Stimulated activated CD4-positive, alpha-beta T cell treated with anti-CD3 and anti-CD28 coated beads, Interleukin-15, amount 100 ng/mL, for 1 hour (primary cell): ENCODE data around the gene DDX23.

Source experiments
- DNase-seq, 2 donors: peaks; one replicate each; pipeline ENCODE4 v3.0.0-alpha.2; 2020; ENCODE audit warnings: low read depth in 1 of 2, low spot score in 1 of 2

The DDX23 gene

GRCh38 chr12:48824905-48825304, 27.1 kb downstream of the DDX23 start:
- no peak for DNase-seq

GRCh38 chr12:48824112-48824511, 27.9 kb downstream of the DDX23 start:
- DNase-seq: no peak

DNA sequence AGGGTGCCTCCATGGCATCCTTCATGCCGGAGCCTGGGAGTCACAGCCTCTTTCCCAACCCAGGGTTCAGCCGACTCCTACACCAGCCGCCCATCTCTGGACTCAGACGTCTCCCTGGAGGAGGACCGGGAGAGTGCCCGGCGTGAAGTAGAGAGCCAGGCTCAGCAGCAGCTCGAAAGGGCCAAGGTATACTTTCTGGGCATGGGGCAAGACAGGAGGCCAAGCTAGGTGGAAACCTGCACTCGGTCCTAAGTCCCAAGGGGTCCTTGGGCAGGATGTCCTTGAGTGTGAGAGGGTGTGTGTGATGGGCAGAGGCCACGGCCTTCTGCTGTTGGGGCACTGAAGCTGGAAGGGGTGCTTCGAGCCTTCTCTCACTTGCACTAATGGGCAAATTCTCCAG, 28.7 kb downstream of the DDX23 start:
- DNase-seq: no peak

DNA sequence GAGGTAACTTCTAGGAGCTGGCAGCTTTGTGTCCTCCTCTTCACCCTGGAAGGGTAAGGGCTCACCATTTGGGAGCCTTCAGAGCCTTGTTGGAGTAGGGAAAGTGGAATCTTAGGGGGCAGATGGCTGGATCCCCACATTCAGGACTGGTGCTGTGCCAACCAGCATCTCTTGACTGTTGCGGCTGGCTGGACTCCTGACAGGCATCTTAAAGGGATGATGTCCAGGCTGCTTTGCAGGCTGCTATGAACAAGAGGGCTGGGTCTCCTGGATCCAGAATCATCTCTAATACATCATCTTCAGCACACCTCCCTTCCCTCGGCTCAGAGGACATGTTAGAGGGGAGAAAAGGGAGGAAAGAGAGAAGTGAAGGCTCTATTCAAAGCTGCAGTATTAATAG, 29.3 kb downstream of the DDX23 start:
- DNase-seq: no peak

- DNase-seq: no peak
Observed at GRCh38 chr12:48822139-48822538, 29.8 kb downstream of the DDX23 start.

- no peak for DNase-seq
Observed at GRCh38 chr12:48819986-48820725, 31.8 kb downstream of the DDX23 start.

GRCh38 chr12:48818831-48819590, 33.0 kb downstream of the DDX23 start:
- peak in 1 of 2 donors; percentile 8 for DNase-seq

DNA sequence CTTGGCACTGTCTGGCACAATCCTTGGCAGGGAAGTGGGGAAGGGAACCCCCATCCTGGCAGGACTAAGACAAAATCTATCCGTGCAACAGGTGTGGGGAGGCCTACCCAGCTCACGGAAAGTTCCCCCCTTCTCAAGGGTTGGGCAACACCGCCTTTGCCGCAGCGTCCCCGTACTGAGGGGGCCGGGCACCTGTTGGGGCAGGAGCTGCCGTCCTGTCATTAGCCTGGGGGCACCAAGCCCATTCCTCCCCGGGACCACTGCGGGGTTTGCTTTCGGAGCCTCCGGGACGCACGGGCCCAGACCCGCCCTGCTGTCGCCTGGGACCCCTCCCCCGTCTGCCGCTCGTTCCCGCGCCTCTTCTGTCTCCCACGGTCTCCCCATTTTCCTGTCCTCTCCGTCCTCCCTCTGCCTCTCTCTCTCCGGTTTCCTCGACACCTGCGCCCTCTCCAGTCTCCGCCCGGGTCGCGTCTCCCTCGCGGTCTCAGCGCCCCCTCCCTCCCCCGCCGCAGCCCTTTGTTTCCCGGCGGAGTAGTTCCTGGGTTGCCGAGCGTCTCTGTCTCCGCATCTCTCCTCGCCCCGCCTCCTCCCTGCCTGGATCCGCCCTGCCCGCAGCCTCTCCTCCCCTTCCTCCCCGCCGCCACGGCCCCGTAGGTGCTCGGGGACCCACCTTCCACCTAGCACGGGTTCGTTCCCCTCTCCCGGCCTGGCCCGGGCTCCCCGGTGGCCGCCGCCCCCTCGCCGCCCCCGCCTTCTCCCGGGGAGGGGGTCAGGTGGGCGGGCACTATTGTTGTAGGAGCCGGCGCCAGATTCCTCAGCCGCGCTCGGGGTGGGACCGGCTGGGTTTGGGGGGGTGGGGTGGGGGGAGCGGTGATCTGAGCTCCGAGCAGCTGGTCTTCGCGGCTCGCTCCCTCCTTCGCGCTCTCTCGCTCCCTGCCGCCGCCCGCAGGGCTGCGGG, 33.8 kb downstream of the DDX23 start, which contains the start of gene CACNB3:
CACNB3 (plus strand) TSS at position 624 of the 958 bp plus-strand sequence. CDS start 434 bp downstream, outside the sequence.
- peak; percentile 46 to 67 for DNase-seq

GRCh38 chr12:48816143-48816854, 35.7 kb downstream of the DDX23 start:
- no peak for DNase-seq

GRCh38 chr12:48815126-48816110, 36.5 kb downstream of the DDX23 start:
- peak in 1 of 2 donors; percentile 12 for DNase-seq

DNA sequence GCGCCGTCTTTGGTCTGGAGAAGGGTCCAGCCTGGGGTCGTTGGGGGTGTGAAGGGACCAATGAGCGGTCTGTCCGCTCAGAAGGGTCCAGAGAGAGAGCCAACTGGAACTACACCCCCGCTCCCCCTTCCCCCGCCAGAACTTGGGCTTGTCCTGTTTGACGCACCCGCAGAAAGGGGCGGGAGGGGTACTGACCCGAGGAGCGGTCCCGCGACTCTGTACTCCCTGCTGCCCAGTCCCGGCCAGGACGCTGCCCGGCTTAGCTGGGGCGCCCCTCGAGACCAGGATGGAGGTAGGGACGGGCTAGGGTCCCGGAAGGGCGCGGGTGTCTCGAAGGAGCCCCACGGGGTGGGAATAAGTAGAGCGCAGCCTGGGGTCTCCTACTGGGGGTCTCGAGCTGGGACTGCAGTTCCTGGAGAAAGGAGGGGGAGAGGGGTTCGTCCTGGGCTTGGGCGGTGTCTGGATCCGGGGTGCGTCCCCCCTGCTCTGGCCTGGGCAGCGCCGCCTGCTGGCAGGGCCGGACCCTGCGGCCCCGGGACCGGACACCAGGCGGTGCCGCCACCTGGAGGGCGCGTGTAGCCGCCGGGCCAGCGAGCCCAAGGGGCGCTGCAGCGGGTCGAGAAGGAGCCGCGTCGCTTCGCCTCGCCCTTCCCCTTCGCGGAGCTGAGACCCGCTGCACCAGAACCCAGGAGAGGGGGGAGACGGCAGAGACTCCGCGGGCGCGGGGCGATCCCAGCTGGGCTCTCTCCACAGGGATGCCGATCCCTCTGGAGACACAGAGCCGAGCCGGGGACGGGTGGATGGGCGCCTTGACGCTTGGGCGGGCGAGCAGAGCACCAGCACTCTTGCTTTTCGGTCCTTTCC, 37.5 kb downstream of the DDX23 start:
- peak; percentile 51 to 66 for DNase-seq

- no peak for DNase-seq
Observed at GRCh38 chr12:48813465-48814261, 38.3 kb downstream of the DDX23 start.

DNA sequence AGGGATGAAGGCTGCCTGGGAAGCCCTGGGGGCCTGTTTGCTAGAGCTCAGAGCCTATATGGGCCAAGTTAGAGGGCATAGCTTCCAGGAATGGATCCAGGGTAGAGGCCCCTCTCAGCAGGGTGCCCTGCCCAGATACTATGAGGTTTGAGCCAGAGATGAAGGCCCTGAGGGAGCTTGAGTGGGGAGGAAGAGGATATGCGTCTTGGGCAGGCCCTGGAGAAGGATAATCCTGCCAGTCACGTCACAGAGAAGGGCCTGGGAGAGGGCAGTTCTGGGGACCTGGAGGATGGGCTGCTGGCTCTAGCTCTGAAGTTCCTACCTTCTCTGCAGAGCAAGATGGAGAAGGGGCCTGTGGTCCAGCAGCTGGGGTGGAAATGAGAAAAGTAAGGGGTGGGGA, 39.6 kb downstream of the DDX23 start:
- DNase-seq: no peak

DNA sequence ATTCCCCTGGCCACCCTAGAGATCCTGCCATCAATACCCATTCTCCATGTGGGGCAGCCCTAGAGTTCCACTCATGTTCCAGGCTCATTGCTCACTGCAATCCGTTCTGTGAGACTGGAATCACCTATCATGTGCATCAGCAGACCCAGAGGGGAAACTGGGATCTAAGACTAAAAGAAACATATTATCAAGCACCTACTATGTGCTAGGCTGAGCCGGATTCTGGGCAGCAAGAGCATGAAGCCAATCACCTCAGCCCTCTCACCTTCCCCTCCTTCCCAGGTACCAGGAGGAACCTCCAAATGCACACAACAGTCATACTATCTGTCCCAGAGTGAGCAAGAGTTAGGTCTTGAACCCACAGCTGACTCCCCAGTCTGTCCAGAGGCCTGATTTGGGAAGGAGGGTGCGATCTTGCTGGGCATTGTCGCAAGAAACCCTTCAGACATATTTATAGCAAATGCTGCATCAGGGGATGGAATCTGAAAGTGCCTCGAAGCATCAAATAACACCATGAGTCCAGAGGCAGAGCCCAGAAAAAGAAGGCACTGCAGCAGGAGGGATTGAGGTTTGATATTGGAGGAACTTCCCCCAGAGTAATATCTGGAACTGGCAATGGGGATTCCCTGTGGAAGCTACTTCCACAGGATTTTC, 40.4 kb downstream of the DDX23 start:
- DNase-seq: no peak

GRCh38 chr12:48810903-48811431, 41.0 kb downstream of the DDX23 start:
- no peak for DNase-seq

- no peak for DNase-seq
Observed at GRCh38 chr12:48807981-48808380, 44.0 kb downstream of the DDX23 start.

DNA sequence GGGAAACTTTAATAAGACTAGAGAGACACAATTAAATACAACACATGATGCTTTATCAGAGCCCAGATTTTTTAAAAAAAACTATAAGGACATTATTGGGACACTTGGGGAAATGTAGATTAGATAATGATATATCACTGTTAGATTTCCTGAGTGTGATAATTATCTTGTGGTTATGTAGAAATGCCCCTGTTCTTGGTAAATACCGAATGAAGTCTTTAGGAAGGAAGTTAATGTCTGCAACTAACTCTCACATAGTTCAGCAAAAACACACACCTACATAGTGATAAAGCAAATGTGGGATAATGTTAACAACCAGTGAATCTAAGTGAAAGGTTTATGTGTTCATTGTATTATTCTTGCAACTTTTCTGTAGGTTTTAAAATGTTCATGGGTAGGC, 48.3 kb downstream of the DDX23 start:
- DNase-seq: no peak
